Stimulated activated CD4-positive, alpha-beta T cell treated with anti-CD3 and anti-CD28 coated beads, Interleukin-12 subunit alpha, Interleukin-12 subunit beta, amount 100 ng/mL, for 48 hours (primary cell): ENCODE results near the gene SH3BP5L.
A peak's percentile ranks its signal among the peaks of the same experiment; 100 is the strongest.
"Not testable (repeated sequence)": the region's sequence is repeated elsewhere in the genome, so short reads cannot be mapped to it uniquely, and the experiment has no call there.

Source experiments
- DNase-seq, 3 donors: peaks; one replicate each; pipeline ENCODE4 v3.0.0-alpha.2; 2020; ENCODE audit warnings: low read depth in 2 of 3, low spot score in 1 of 3

The SH3BP5L gene

DNA sequence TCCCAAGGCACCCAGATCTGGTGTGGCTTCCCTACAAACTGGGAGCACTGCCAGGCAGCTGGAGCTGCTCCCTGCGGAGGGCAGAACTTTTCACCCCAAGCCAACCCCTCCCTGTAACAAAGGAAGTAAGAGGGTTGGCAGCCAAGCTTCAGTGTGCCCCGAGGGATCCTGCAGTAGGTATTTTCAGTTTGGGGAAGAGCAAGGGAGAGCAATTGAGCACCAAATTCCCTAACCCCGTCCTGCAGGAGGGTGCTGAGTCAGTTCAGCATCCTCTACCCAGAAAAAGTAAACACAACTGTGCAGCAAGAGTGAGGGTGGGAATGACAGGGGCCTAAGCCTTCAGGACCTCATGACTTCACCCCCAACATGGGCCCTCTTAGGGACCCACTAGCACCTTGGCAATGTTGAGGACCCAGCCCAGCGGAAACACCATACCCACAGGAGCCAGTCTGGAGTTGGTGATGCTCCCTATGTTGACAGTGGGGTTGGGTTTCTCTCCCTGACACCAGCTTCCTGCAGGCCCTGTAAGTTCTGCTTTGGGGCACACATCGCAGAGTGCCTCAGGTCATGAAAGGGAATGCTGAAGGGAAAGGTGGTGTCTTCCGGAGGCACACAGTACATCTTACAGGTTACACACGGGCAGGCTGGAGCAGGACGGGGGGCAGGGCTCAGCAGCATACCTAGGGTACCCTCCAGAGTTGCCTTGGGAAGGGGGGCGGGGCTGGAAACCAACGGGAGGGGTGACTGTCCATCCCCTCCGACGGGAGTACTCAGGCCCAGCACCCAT lies 14.8 kb downstream of the SH3BP5L start:
- no peak for DNase-seq

- no peak for DNase-seq
Measured at GRCh38 chr1:248810000-248810726, 15.6 kb downstream of the SH3BP5L start.

- DNase-seq, result no peak
Measured at GRCh38 chr1:248808876-248809275, 16.8 kb downstream of the SH3BP5L start.

GRCh38 chr1:248807067-248807737 lies 18.5 kb downstream of the SH3BP5L start:
- peak; percentile 33 to 52 (median 41) for DNase-seq

DNA sequence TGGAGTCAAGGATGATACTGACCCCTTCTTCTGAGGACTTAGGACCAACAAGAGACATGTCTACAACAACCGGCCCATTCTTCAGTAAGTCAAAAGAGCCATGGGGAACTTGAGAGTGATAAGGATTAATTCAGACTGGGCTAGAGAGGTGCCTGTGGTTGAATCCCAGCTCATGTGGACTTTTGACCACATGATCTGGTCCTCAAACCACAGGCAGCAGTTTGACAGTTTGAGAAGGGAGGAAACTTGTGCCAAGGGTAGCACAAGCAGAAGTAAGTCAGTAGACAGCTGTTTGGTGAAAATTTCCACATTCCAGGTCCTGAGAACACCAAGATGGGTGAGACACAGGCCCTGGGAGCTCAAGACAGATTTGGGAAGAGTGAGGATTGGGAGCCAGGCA lies 19.8 kb downstream of the SH3BP5L start:
- DNase-seq, result no peak

- no peak for DNase-seq
Measured at GRCh38 chr1:248804771-248805681, 20.7 kb downstream of the SH3BP5L start.

DNA sequence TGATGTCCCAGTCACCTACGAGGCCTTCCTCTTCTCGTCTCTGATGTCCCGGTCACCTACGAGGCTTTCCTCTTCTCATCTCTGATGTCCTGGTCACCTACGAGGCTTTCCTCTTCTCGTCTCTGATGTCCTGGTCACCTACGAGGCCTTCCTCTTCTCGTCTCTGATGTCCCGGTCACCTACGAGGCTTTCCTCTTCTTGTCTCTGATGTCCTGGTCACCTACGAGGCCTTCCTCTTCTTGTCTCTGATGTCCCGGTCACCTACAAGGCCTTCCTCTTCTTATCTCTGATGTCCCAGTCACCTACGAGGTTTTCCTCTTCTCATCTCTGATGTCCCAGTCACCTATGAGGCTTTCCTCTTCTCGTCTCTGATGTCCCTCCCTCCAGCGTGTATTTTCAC lies 22.2 kb downstream of the SH3BP5L start:
- DNase-seq, result not testable (repeated sequence)

DNA sequence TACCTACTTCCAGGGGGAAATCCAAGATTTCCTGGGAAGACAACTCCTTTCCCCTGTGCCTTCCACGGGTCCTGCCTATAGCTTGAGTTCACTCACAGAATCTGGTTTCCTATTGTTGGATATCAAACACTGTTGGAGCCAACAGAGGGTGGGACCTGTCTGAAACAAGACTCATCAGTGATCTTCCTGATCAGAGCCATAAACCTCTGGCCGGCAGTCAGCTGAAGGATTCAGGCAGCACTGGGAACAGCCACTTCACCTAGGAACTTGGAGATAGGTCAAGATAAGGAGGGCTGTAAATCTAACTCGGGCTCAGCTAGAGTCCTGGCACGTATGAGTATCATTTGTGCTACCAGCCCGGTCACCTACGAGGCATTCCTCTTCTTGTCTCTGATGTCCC lies 23.3 kb downstream of the SH3BP5L start:
- no peak for DNase-seq

DNA sequence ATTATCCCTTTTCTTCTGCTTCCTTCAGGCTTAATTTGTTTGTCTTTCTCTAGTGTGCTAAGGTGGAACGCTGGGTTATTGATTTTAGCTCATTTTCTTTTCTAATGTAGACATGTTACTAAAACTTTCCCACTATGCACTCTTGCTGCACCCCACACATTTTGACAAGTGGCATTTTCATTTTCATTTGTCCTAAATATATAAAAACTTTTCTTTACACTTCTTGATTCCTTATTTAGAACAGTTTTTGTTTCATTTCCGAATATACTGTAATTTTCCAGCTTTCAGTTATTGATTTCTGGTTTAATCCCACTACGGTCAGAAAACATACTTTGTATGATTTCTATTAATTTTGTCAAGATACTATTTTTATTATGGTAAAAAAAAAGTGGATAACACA lies 25.3 kb downstream of the SH3BP5L start:
- DNase-seq, result no peak

DNA sequence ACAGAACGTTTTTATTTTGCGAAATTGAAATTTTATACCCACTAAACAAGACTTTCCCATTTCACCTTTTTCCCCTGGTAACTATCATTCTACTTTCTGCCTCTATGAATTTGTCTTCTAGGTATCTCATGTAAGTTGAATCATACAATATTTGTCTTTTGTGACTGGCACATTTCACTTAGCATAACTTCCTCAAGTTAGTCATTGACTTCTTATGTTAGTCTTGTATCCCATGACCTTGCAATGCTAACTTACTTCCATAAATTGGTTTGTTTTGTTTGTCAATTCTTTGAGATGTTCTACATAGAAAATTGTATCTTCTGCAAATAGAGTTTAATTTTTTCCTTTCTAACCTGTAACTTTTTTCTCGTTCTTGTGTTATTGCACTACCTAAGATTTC lies 26.9 kb downstream of the SH3BP5L start:
- DNase-seq, result no peak

DNA sequence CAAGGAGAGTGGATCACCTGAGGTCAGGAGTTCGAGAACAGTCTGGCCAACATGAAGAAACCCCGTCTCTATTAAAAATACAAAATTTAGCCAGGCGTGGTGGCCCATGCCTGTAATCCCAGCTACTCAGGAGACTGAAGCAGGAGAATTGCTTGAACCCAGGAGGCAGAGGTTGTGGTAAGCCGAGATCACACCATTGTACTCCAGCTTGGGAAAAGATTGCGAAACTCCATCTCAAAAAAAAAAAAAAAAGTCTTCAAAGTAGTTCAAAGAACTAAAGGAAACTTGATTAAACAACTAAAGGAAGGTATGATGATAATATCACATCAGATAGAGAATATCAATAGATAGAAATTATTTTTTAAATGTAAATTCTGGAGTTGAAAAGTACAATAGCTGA lies 31.1 kb downstream of the SH3BP5L start:
- DNase-seq, result not testable (repeated sequence)

- no peak for DNase-seq
Measured at GRCh38 chr1:248793592-248793991, 32.1 kb downstream of the SH3BP5L start.

- no peak for DNase-seq
Measured at GRCh38 chr1:248792342-248792741, 33.4 kb downstream of the SH3BP5L start.

GRCh38 chr1:248791010-248791409 lies 34.7 kb downstream of the SH3BP5L start:
- no peak for DNase-seq

- no peak for DNase-seq
Measured at GRCh38 chr1:248790456-248790855, 35.3 kb downstream of the SH3BP5L start.

DNA sequence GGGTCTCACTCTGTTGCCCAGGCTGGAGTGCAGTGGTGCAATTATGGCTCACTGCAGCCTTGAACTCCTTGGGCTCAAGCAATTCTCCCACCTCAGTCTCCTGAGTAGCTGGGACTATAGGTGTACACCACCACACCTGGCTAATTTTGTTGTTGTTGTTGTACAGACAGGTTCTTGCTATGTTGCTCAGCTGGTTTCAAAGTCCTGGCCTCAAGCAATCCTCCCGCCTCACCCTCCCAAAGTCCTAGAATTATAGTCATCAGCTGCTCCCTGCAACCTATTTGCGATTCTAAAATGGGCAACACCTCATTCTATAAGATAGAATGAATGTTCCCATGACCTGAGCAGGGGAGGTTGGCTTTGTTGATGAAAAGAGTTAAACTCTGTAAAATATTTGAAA lies 36.4 kb downstream of the SH3BP5L start:
- DNase-seq, result not testable (repeated sequence)

DNA sequence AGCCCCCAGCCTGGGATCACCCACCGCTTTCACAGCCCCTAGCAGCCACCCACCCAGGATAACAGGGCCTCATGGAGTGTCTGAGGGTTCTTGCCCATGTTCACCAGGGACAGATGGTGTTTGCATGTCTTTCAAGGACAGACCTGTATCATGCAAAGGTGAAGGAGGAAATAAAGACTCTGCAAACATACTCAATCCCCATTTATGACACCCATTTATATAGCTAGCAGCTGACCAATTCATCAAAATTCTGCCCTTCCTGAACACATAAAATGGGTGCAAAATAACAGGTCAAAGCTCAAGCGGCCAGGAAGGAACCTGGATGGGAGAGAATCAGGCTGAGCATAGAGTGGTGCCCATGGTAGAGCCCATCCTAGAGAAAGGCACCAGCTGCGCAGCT lies 37.4 kb downstream of the SH3BP5L start:
- no peak for DNase-seq

DNA sequence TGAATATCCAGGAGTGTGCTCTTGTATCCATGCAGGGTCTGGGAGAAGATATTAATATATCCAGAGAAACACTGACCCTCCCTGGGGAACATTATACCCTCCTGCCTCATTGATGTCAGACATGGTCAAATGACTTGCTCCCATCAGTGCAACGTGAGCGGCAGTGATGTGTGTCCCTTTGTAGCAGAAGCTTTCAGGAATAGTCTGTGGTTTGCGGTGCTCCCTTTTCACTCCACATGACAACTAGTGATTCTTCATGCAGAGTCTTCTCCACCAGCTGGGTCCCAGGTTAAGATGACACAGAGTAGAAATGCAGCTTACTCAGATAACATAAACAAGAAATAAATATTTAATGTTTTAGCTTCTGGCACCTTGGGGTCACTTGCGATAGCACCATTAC lies 38.3 kb downstream of the SH3BP5L start:
- no peak for DNase-seq

DNA sequence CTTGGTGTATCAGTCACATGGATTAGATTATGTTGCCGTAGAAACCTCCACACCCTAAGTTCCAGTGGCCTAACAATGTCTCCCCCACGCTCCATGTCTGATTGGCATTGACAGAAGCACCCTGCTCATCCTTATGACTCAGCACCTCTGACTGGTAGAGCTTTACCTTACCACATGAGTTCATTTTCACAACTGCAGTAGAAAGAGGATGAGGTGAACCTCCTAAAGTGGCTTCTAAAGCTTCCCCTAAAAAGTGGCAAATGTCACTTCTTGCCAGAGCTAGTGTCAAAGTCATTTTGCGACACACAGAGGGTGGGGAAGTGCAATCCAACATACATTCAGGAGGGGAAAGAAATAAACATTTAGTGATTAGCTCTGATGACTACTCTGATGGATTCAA lies 39.6 kb downstream of the SH3BP5L start:
- DNase-seq, result no peak

GRCh38 chr1:248783367-248783766 lies 42.3 kb downstream of the SH3BP5L start:
- no peak for DNase-seq
